Esophagus muscularis mucosa (tissue), 4 donors: Measurements from ENCODE around the gene RABL3. TPM values are rescaled to one million over a fixed set of nuclear protein-coding genes. Genes with fewer than 3 reads are reported as not detected.

Experiments used
- DNase-seq: peaks from one replicate; pipeline ENCODE4 v3.0.0-alpha.2; 2017; ENCODE audit errors: extremely low spot score
- H3K27ac ChIP-seq, 4 donors: fragments of 200-600 bp; sonication (generic); replicated peaks in 1 of 4; 1 replicate in 3 of 4; 2 replicates in 1 of 4; pipeline ENCODE4 v1.5.1; 2016 to 2019; ENCODE audit warnings: mild to moderate bottlenecking in 1 of 4
- H3K27me3 ChIP-seq, 4 donors: fragments of 200-600 bp; sonication (generic); one replicate each; pipeline versions ENCODE4 v1.5.1 to v1.6.0; 2016 to 2019
- H3K36me3 ChIP-seq, 4 donors: fragments of 200-600 bp; sonication (generic); one replicate each; pipeline ENCODE4 v1.5.1; 2016 to 2019
- H3K4me1 ChIP-seq, 4 donors: fragments of 200-600 bp; sonication (generic); one replicate each; pipeline ENCODE4 v1.5.1; 2016 to 2019
- H3K4me3 ChIP-seq, 4 donors: fragments of 200-600 bp; sonication (generic); 1 replicate in 2 of 4; 2 replicates in 2 of 4; pipeline ENCODE4 v1.5.1; 2016 to 2019; ENCODE audit warnings: mild to moderate bottlenecking in 4 of 4, moderate library complexity in 1 of 4
- H3K9me3 ChIP-seq, 4 donors: fragments of 200-600 bp; sonication (generic); 1 replicate in 3 of 4; 2 replicates in 1 of 4; pipeline ENCODE4 v1.5.1; 2016 to 2019
- EP300 ChIP-seq: sonication (generic); formaldehyde crosslinking; IDR thresholded peaks from one replicate; pipeline ENCODE4 v1.6.1; 2017; ENCODE audit warnings: antibody characterized with exemption
- POLR2A ChIP-seq: fragments of 450-650 bp; IDR thresholded peaks from one replicate; pipeline ENCODE4 v1.6.1; 2017; ENCODE audit warnings: antibody characterized with exemption, moderate library complexity, mild to moderate bottlenecking, low read depth
- POLR2AphosphoS5 ChIP-seq, 2 donors: sonication (generic); formaldehyde crosslinking; IDR thresholded peaks; one replicate each; pipeline ENCODE4 v1.6.1; 2017; ENCODE audit warnings: antibody characterized with exemption in 2 of 2
- WGBS: methylation state at CpG from one replicate; pipeline ENCODE4 v1.1.5; 2018; 5-methylcytosine and 5-hydroxymethylcytosine counted together
- intact Hi-C: fragments of 100-400 bp; cut with DNase I; formaldehyde crosslinking; loops from one replicate; pipeline ENCODE4 v1.15.1; 2023
- total RNA-seq, 4 donors: library from RNA; depleted of rRNA; stranded (reverse); fragments of >200 nt; gene quantifications; one replicate each; pipeline versions ENCODE4 v1.1.0 to v1.2.1, GENCODE V29; 2016
- TF ChIP-seq, protein P1 (sequence below), 3 experiments: fragments of 200-600 bp in 2 of 3; fragments of 450-650 bp in 1 of 3; sonication (generic) in 2 of 3; IDR thresholded peaks; one replicate each; pipeline ENCODE4 v1.5.1; 2017 to 2019; ENCODE audit warnings: antibody characterized with exemption in 3 of 3, mild to moderate bottlenecking in 2 of 3, moderate library complexity in 1 of 3

RABL3 gene
- total RNA-seq, 4 donors from 2014 or later = 16.9 to 23.9 (median 20.7) TPM

DNA sequence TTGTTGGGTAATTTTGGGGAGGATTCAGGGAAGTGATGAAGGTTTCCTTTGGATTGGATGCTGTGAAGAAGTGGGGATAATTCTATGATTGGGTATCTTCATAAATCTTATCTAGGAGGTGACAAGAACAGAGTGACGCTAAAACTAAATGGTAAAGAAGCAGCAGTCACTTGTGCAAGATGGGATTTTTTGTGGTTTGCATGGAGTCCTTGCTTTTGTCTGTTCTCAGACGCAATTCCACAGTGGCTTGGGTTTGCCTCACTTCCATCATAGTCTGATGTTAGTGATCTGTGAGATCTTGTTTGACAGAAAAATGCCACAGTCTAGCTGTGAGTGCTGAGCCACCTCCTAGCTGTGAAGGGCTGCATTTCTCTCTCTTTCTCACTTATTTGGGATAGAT, 27.1 kb upstream of the RABL3 start:
- intact Hi-C loops = no loop called here
- no peak overlapping the region for H3K4me3 ChIP-seq
- 92% methylated on average over 2 of the region's 2 CpGs for WGBS
- H3K27me3 ChIP-seq = no peaks in the 10 kb centered on the region
- H3K36me3 ChIP-seq = peaks cover 0 to 17% (median 4%) of the 10 kb centered on the region in 4 donors
- H3K4me1 ChIP-seq = peaks cover 6 to 67% (median 35%) of the 10 kb centered on the region in 4 donors
- no peaks in the 10 kb centered on the region for H3K9me3 ChIP-seq
- H3K27ac ChIP-seq = peak overlapping the region in 3 of 4 donors; percentile 68 to 73 (median 69)
- TF ChIP-seq EP300 = no peak
- TF ChIP-seq POLR2AphosphoS5 (IDR thresholded peaks at IDR 0.05) = no peak
- TF ChIP-seq, protein P1, sequence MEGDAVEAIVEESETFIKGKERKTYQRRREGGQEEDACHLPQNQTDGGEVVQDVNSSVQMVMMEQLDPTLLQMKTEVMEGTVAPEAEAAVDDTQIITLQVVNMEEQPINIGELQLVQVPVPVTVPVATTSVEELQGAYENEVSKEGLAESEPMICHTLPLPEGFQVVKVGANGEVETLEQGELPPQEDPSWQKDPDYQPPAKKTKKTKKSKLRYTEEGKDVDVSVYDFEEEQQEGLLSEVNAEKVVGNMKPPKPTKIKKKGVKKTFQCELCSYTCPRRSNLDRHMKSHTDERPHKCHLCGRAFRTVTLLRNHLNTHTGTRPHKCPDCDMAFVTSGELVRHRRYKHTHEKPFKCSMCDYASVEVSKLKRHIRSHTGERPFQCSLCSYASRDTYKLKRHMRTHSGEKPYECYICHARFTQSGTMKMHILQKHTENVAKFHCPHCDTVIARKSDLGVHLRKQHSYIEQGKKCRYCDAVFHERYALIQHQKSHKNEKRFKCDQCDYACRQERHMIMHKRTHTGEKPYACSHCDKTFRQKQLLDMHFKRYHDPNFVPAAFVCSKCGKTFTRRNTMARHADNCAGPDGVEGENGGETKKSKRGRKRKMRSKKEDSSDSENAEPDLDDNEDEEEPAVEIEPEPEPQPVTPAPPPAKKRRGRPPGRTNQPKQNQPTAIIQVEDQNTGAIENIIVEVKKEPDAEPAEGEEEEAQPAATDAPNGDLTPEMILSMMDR (IDR thresholded peaks at IDR 0.05) = no peak
- no peak for TF ChIP-seq POLR2A
- no peak for DNase-seq

DNA sequence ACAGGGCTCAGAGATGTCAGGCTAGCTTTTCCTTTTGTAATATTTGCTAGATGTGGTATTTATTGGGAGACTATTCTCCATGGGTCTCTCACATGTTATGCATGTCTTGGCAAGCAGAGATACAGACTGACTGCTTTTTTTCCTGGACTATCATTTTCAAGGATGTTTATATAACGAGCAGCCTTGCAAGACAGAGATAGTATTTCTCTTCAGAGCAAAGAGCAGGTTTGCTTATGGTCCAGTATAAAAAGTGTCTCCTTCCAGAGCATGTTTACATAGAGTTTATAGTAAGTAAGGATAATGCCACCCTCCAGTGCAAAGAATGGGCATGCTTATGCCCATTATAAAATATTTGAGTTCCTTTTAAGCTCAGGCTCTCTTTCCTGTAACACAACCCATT, 24.8 kb upstream of the RABL3 start:
- intact Hi-C loops = no loop called here
- Histone ChIP-seq H3K27ac (no peak overlapping the region), H3K4me1 (peaks cover 6 to 62% (median 34%) of the 10 kb centered on the region in 4 donors), H3K4me3 (no peak overlapping the region), H3K36me3 (peaks cover 0 to 13% (median 4%) of the 10 kb centered on the region in 4 donors), H3K9me3 (no peaks in the 10 kb centered on the region), H3K27me3 (no peaks in the 10 kb centered on the region)
- DNase-seq = no peak
- TF ChIP-seq, protein P1 (IDR thresholded peaks at IDR 0.05) = no peak
- TF ChIP-seq EP300 = no peak
- TF ChIP-seq POLR2A = no peak
- TF ChIP-seq POLR2AphosphoS5 (IDR thresholded peaks at IDR 0.05) = no peak
- 42% methylated on average over 1 of the region's 1 CpG for WGBS

DNA sequence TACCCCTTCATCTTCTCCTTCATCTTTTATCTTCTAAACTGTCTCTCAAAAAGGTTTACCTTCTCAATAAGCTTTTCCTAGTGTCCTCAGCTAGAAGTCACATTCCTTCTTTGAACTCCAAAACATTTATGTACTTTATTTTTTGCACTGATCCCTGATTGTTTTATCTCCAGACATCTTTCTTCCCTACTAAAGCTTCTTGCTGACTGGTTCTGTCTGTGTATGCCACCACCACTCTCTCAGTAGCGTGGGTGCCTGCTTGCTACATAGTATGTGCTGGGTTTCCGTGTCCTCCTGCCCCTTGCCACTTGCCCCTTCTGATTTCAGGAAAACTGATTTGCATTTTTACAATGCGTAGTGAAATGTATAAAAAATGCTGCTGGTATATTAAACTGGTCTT, 24.3 kb upstream of the RABL3 start:
- Histone ChIP-seq H3K27me3 (no peaks in the 10 kb centered on the region), H3K36me3 (peaks cover 0 to 10% (median 4%) of the 10 kb centered on the region in 4 donors), H3K9me3 (no peaks in the 10 kb centered on the region), H3K27ac (no peak overlapping the region), H3K4me3 (no peak overlapping the region), H3K4me1 (peaks cover 6 to 58% (median 30%) of the 10 kb centered on the region in 4 donors)
- TF ChIP-seq EP300 (no peak), POLR2AphosphoS5 (IDR thresholded peaks at IDR 0.05) (no peak), POLR2A (no peak)
- TF ChIP-seq, protein P1 (IDR thresholded peaks at IDR 0.05) = no peak
- no peak for DNase-seq
- WGBS = 66% methylated on average over 3 of the region's 3 CpGs
- intact Hi-C loops = no loop called here

DNA sequence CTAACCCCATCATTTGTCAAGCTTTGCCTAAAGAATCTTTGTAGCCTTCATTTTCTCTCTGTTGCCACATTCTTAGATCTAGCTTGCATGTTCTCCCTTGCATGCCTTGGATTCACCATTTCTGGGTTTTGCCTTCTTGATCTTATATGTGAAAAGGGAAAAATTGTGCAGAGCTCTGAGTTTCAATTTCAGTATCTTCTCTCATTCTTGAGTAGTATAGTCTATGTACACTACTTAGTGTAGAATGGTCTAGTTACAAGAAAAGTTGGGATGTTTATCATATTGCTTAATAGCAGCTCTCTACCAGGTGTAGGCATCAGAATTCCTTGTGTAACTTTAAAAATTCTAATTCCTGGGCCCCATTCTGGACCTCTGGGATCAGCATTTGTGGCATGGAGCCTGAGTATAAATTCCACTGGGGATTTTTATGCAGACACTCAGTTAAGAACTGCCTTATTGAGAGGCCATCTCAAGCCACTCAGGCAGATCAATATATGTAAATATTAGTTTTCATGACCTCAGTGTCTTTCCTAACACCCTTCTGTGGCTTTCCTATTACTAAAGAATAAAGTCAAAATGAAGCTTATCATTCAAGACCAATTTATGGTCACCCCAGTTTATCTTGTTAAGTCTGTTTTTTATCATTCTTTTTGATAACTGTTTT, 23.6 kb upstream of the RABL3 start:
- Histone ChIP-seq H3K27me3 (no peaks in the 10 kb centered on the region), H3K27ac (no peak overlapping the region), H3K9me3 (no peaks in the 10 kb centered on the region), H3K4me1 (peaks cover 6 to 51% (median 27%) of the 10 kb centered on the region in 4 donors), H3K36me3 (peaks cover 0 to 4% (median 2%) of the 10 kb centered on the region in 4 donors), H3K4me3 (no peak overlapping the region)
- intact Hi-C loops = no loop called here
- no peak for TF ChIP-seq POLR2A
- TF ChIP-seq, protein P1 (IDR thresholded peaks at IDR 0.05) = no peak
- TF ChIP-seq EP300 = no peak
- no peak for TF ChIP-seq POLR2AphosphoS5 (IDR thresholded peaks at IDR 0.05)
- DNase-seq = no peak

DNA sequence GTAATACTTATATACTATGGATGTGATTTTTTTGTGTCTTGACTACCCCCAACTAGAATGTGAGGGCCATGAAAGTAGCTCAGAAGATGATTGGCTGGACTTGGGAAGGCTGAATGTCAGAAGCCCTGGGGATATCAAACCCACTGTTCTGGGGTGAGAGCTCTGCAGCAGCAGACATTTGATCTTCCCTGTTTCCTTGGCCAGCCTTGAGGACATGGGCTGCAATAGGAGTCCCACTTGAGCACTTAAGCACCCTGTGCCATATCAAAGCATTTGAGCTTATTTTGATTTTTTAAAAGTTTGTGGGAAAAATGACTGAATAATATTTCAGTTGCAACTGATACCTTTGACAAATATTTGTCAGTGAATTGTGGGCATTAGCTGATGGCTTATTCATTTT, 21.9 kb upstream of the RABL3 start:
- H3K27ac ChIP-seq = no peak overlapping the region
- H3K36me3 ChIP-seq = no peaks in the 10 kb centered on the region
- H3K4me3 ChIP-seq = no peak overlapping the region
- H3K4me1 ChIP-seq = peaks cover 6 to 35% (median 26%) of the 10 kb centered on the region in 4 donors
- intact Hi-C loops = no loop called here
- DNase-seq = no peak
- no peak for TF ChIP-seq POLR2AphosphoS5 (IDR thresholded peaks at IDR 0.05)
- TF ChIP-seq, protein P1 (IDR thresholded peaks at IDR 0.05) = no peak
- TF ChIP-seq POLR2A = no peak
- no peak for TF ChIP-seq EP300
- no peaks in the 10 kb centered on the region for H3K27me3 ChIP-seq
- no peaks in the 10 kb centered on the region for H3K9me3 ChIP-seq
